ENCODE measurements around the gene BPGM. TPM values are rescaled to one million over a fixed set of nuclear protein-coding genes. Genes with fewer than 3 reads are reported as not detected.

BPGM gene
- total and polyA plus RNA-seq, 9 of the 15 experiments (the other 6 are each of a cell fraction or from before 2014, with no cell fraction given), result 14.1 to 46.1 (median 21.2) TPM

GRCh38 chr7:134645935-134646334, 718 bp upstream of the BPGM start (continued):
- no peak for TF ChIP-seq MLLT1 (IDR thresholded peaks at IDR 0.05)
- no peak for TF ChIP-seq ZNF282 (CRISPR knock-in tag; IDR thresholded peaks at IDR 0.05)
- TF ChIP-seq HDAC1 (IDR thresholded peaks at IDR 0.05), result no peak
- 0 out of 2 replicates have a peak, but pooled peaks have one; percentile 32 for TF ChIP-seq EHMT2 (IDR thresholded peaks at IDR 0.05)
- TF ChIP-seq ZNF197 (CRISPR knock-in tag; IDR thresholded peaks at IDR 0.05; ENCODE audit: low read depth), result no peak
- TF ChIP-seq THAP12 (CRISPR knock-in tag; IDR thresholded peaks at IDR 0.05), result no peak
- no peak for TF ChIP-seq RFX5 (IDR thresholded peaks at IDR 0.05; ENCODE audit: low read depth, low read length)
- TF ChIP-seq TBP (optimal IDR thresholded peaks at IDR 0.05; ENCODE audit: low read depth, low read length), result no peak
- no peak for TF ChIP-seq FOXA1 (IDR thresholded peaks at IDR 0.05; ENCODE audit: borderline replicate concordance)
- TF ChIP-seq HLTF (IDR thresholded peaks at IDR 0.05), result no peak
- peak; percentile 27; the same call in 1 of the 2 replicates for TF ChIP-seq ARID1B (IDR thresholded peaks at IDR 0.05)
- TF ChIP-seq U2AF2 (optimal IDR thresholded peaks at IDR 0.05; ENCODE audit: low read depth, low read length), result no peak
- TF ChIP-seq EP300 (IDR thresholded peaks at IDR 0.05; ENCODE audit: low read length), result no peak
- TF ChIP-seq ZNF589 (CRISPR knock-in tag; IDR thresholded peaks at IDR 0.05; ENCODE audit: low read depth), result peak; percentile 69; the same call in 1 of the 2 replicates
- no peak for TF ChIP-seq SPI1 (IDR thresholded peaks at IDR 0.05; ENCODE audit: borderline replicate concordance, low read depth, low read length)
- no peak for TF ChIP-seq THRB (CRISPR knock-in tag; conservative IDR thresholded peaks at IDR 0.05)
- TF ChIP-seq MTA1 (IDR thresholded peaks at IDR 0.05; ENCODE audit: borderline replicate concordance), result no peak; the same call in 1 of the 2 replicates
- no peak for TF ChIP-seq HDGF (IDR thresholded peaks at IDR 0.05)
- TF ChIP-seq ZBTB7A (IDR thresholded peaks at IDR 0.05; ENCODE audit: borderline replicate concordance, control insufficient read depth, low read depth, low read length), result no peak
- no peak for TF ChIP-seq MCM5 (IDR thresholded peaks at IDR 0.05; ENCODE audit: low read depth)
- TF ChIP-seq RFX7 (CRISPR knock-in tag; IDR thresholded peaks at IDR 0.05), result no peak
- TF ChIP-seq BCOR (IDR thresholded peaks at IDR 0.05), result peak; percentile 7; the same call in 1 of the 2 replicates
- no peak for TF ChIP-seq ETS1 (conservative IDR thresholded peaks at IDR 0.05; ENCODE audit: control insufficient read depth, low read depth, low read length)
- TF ChIP-seq TAL1 (IDR thresholded peaks at IDR 0.05), result peak; percentile 3; the same call in 1 of the 2 replicates

Measured in K562 (cell line).